H1 (cell line): ENCODE results near the gene MBD1. TPM values are rescaled to one million over a fixed set of nuclear protein-coding genes. Genes with fewer than 3 reads are reported as not detected.

Source experiments
- CTCF ChIA-PET: fragments of 300-600 bp; sonication (Branson Sonifier 250); formaldehyde crosslinking; loops from one replicate; lab custom pipeline; 2021; ENCODE audit not compliant: partially characterized antibody; lab: Charles Lee
- POLR2A ChIA-PET: fragments of 300-600 bp; sonication (Branson Sonifier 250); formaldehyde crosslinking; loops from one replicate; lab custom pipeline; 2021; ENCODE audit warnings: inconsistent platforms; ENCODE audit not compliant: partially characterized antibody; lab: Charles Lee
- DNase-seq, 2 experiments: peaks; one replicate each; pipeline versions ENCODE4 v3.0.0 to v3.0.0-alpha.2; 2010 to 2022; ENCODE audit warnings: low spot score in 2 of 2, low read depth in 1 of 2, mixed read lengths in 1 of 2
- FAIRE-seq: peaks from 2 replicates; lab custom pipeline; 2011; peaks lifted over from hg19 to GRCh38; lab: Jason Lieb, UNC
- H2AFZ ChIP-seq: 2 replicates; pipeline ENCODE4 v1.8.1; 2012; ENCODE audit warnings: low read length, inconsistent platforms
- H2AK5ac ChIP-seq: 2 replicates; pipeline ENCODE4 v1.6.1; 2013; ENCODE audit warnings: low read depth, low read length
- H2BK120ac ChIP-seq: replicated peaks from 2 replicates; pipeline ENCODE3; 2013; ENCODE audit warnings: low read depth, low read length, inconsistent platforms
- H2BK12ac ChIP-seq: 2 replicates; pipeline ENCODE4 v1.6.1; 2013; ENCODE audit warnings: low read depth, low read length
- H2BK15ac ChIP-seq: 2 replicates; pipeline ENCODE4 v1.6.1; 2013; ENCODE audit warnings: low read length
- H2BK20ac ChIP-seq: 2 replicates; pipeline ENCODE4 v1.6.1; 2013; ENCODE audit warnings: low read length
- H2BK5ac ChIP-seq: 2 replicates; pipeline ENCODE4 v1.6.1; 2013; ENCODE audit warnings: low read depth, low read length
- H3K14ac ChIP-seq: 2 replicates; pipeline ENCODE4 v1.6.1; 2013; ENCODE audit warnings: inconsistent platforms; ENCODE audit not compliant: insufficient read length
- H3K18ac ChIP-seq: 2 replicates; pipeline ENCODE4 v1.6.1; 2013; ENCODE audit warnings: low read length; ENCODE audit errors: extremely low read depth
- H3K23ac ChIP-seq: 2 replicates; pipeline ENCODE4 v1.6.1; 2013; ENCODE audit warnings: inconsistent platforms; ENCODE audit not compliant: insufficient read length
- H3K23me2 ChIP-seq: 2 replicates; pipeline ENCODE4 v1.6.1; 2013; ENCODE audit warnings: low read depth, low read length
- H3K27ac ChIP-seq: 2 replicates; pipeline ENCODE4 v1.6.1; 2011; ENCODE audit warnings: low read depth, low read length, inconsistent platforms
- H3K27me3 ChIP-seq, 4 experiments: replicated peaks in 1 of 4; 1 replicate in 1 of 4; 2 replicates in 3 of 4; pipeline versions ENCODE4 v1.6.1 to v1.8.1; 2011 to 2013; ENCODE audit warnings: low read length in 3 of 4, mild to moderate bottlenecking in 3 of 4, inconsistent platforms in 2 of 4, mixed read lengths in 2 of 4, moderate library complexity in 1 of 4; ENCODE audit not compliant: control insufficient read depth in 3 of 4, insufficient read depth in 3 of 4; ENCODE audit errors: extremely low read depth in 1 of 4
- H3K36me3 ChIP-seq, 4 experiments: 2 replicates each; pipeline versions ENCODE4 v1.6.1 to v1.8.1; 2011 to 2013; ENCODE audit warnings: mild to moderate bottlenecking in 4 of 4, low read length in 3 of 4, moderate library complexity in 2 of 4, control low read depth in 1 of 4, inconsistent platforms in 1 of 4; ENCODE audit not compliant: insufficient read depth in 4 of 4, control insufficient read depth in 2 of 4
- H3K4ac ChIP-seq: replicated peaks from 2 replicates; pipeline ENCODE3; 2013; ENCODE audit warnings: low read length, low read depth, mixed read lengths, inconsistent platforms; ENCODE audit not compliant: insufficient read length
- H3K4me1 ChIP-seq, 4 experiments: replicated peaks in 1 of 4; 1 replicate in 1 of 4; 2 replicates in 3 of 4; pipeline versions ENCODE4 v1.6.1 to v1.8.1; 2011 to 2013; ENCODE audit warnings: low read length in 3 of 4, inconsistent platforms in 2 of 4, mixed read lengths in 1 of 4; ENCODE audit not compliant: insufficient read depth in 4 of 4, control insufficient read depth in 3 of 4
- H3K4me2 ChIP-seq, 2 experiments: 2 replicates each; pipeline versions ENCODE4 v1.6.1 to v1.8.1; 2011 to 2013; ENCODE audit warnings: low read depth in 2 of 2, low read length in 2 of 2, control low read depth in 1 of 2, inconsistent platforms in 1 of 2, mild to moderate bottlenecking in 1 of 2; ENCODE audit not compliant: insufficient read depth in 1 of 2
- H3K4me3 ChIP-seq, 4 experiments: fragments of 200-600, 300-600 bp in 1 of 4; sonication (generic), shearing (Covaris generic), sonication (Bioruptor Twin) in 1 of 4; 2 replicates each; pipeline versions ENCODE4 v1.5.1 to v1.8.1; 2011 to 2016; ENCODE audit warnings: low read length in 4 of 4, low read depth in 3 of 4, control low read depth in 2 of 4, inconsistent platforms in 2 of 4, mild to moderate bottlenecking in 2 of 4, mixed read lengths in 1 of 4, moderate library complexity in 1 of 4; ENCODE audit not compliant: insufficient read depth in 2 of 4; ENCODE audit errors: extremely low read depth in 1 of 4
- H3K56ac ChIP-seq: replicated peaks from 2 replicates; pipeline ENCODE3; 2013; ENCODE audit warnings: low read depth, mild to moderate bottlenecking, mixed read lengths, low read length, inconsistent platforms; ENCODE audit not compliant: insufficient read length
- H3K79me1 ChIP-seq: 2 replicates; pipeline ENCODE4 v1.6.1; 2013; ENCODE audit warnings: low read depth, low read length, control low read depth
- H3K79me2 ChIP-seq, 2 experiments: 2 replicates each; pipeline versions ENCODE4 v1.6.1 to v1.8.1; 2012 to 2013; ENCODE audit warnings: low read length in 2 of 2, mild to moderate bottlenecking in 2 of 2, inconsistent platforms in 1 of 2; ENCODE audit not compliant: insufficient read depth in 2 of 2, control insufficient read depth in 1 of 2
- H3K9ac ChIP-seq, 4 experiments: replicated peaks in 1 of 4; 1 replicate in 1 of 4; 2 replicates in 3 of 4; pipeline versions ENCODE4 v1.6.1 to v1.8.1; 2011 to 2013; ENCODE audit warnings: low read depth in 3 of 4, low read length in 3 of 4, control low read depth in 2 of 4, mild to moderate bottlenecking in 2 of 4, moderate library complexity in 2 of 4, inconsistent platforms in 1 of 4; ENCODE audit errors: extremely low read depth in 1 of 4
- H3K9me3 ChIP-seq, 2 experiments: 2 replicates each; pipeline versions ENCODE4 v1.6.1 to v1.8.1; 2012 to 2013; ENCODE audit warnings: mild to moderate bottlenecking in 2 of 2, moderate library complexity in 2 of 2, control low read depth in 1 of 2, inconsistent platforms in 1 of 2, low read depth in 1 of 2, low read length in 1 of 2, mixed read lengths in 1 of 2; ENCODE audit not compliant: insufficient read depth in 2 of 2
- H4K20me1 ChIP-seq, 2 experiments: replicated peaks in 1 of 2; 2 replicates each; pipeline versions ENCODE3 to v1.8.1; 2011 to 2013; ENCODE audit warnings: inconsistent platforms in 2 of 2, low read length in 2 of 2, mild to moderate bottlenecking in 1 of 2; ENCODE audit not compliant: insufficient read depth in 2 of 2, control insufficient read depth in 1 of 2
- H4K5ac ChIP-seq: 2 replicates; pipeline ENCODE4 v1.6.1; 2013; ENCODE audit warnings: low read length, low read depth, mixed read lengths, inconsistent platforms; ENCODE audit not compliant: insufficient read length
- H4K8ac ChIP-seq: 2 replicates; pipeline ENCODE4 v1.8.0; 2013; ENCODE audit warnings: mild to moderate bottlenecking, moderate library complexity, low read length, inconsistent platforms; ENCODE audit not compliant: insufficient read depth; ENCODE audit errors: extremely low read depth
- H4K91ac ChIP-seq: replicated peaks from 2 replicates; pipeline ENCODE3; 2013; ENCODE audit warnings: low read length, mixed read lengths, inconsistent platforms; ENCODE audit not compliant: insufficient read length
- ASH2L ChIP-seq: fragments of 200-600, 300-600 bp; sonication (generic); IDR thresholded peaks from one replicate; pipeline ENCODE4 v1.7.1; 2017; ENCODE audit warnings: low read length
- ATF2 ChIP-seq: IDR thresholded peaks from 2 replicates; pipeline ENCODE4 v1.6.1; 2012; ENCODE audit warnings: low read length, inconsistent platforms
- CBX5 ChIP-seq: fragments of 300-800, 300-1000 bp; sonication (generic); IDR thresholded peaks from 2 replicates; pipeline ENCODE4 v1.7.1; 2016; ENCODE audit warnings: antibody characterized with exemption, low read length, low read depth
- CHD1 ChIP-seq: IDR thresholded peaks from 2 replicates; pipeline ENCODE4 v1.6.1; 2012; ENCODE audit warnings: low read depth, low read length, improper control_type of control experiment
- EP300 ChIP-seq, 2 experiments: IDR thresholded peaks; 1 replicate in 1 of 2; 2 replicates in 1 of 2; pipeline ENCODE4 v1.6.1; 2011 to 2012; ENCODE audit warnings: low read depth in 2 of 2, low read length in 2 of 2, mild to moderate bottlenecking in 2 of 2, borderline replicate concordance in 1 of 2, inconsistent platforms in 1 of 2, moderate library complexity in 1 of 2
- FOSL1 ChIP-seq: IDR thresholded peaks from 2 replicates; pipeline ENCODE4 v1.6.1; 2011; ENCODE audit warnings: mild to moderate bottlenecking, low read depth, low read length, moderate library complexity; ENCODE audit not compliant: insufficient read depth
- GTF2F1 ChIP-seq: IDR thresholded peaks from 2 replicates; pipeline ENCODE4 v1.6.1; 2012; ENCODE audit warnings: low read depth, low read length, improper control_type of control experiment, borderline replicate concordance
- MAX ChIP-seq: IDR thresholded peaks from 2 replicates; pipeline ENCODE4 v1.6.1; 2012; ENCODE audit warnings: inconsistent platforms
- RNF2 ChIP-seq: fragments of 200-900, 300-1000 bp; sonication (generic); IDR thresholded peaks from 2 replicates; pipeline ENCODE4 v1.7.1; 2016; ENCODE audit warnings: borderline replicate concordance, low read depth, mild to moderate bottlenecking, antibody characterized with exemption, low read length; ENCODE audit not compliant: poor library complexity, severe bottlenecking; ENCODE audit errors: missing control alignments
- RXRA ChIP-seq: IDR thresholded peaks from 2 replicates; pipeline ENCODE4 v1.6.1; 2011; ENCODE audit warnings: low read depth, mild to moderate bottlenecking, low read length, moderate library complexity; ENCODE audit not compliant: insufficient read depth
- SIRT6 ChIP-seq: IDR thresholded peaks from one replicate; pipeline ENCODE4 v1.7.1; 2012; ENCODE audit warnings: low read length, inconsistent platforms
- SP4 ChIP-seq: IDR thresholded peaks from 2 replicates; pipeline ENCODE4 v1.6.1; 2012; ENCODE audit warnings: low read length, inconsistent platforms
- SRF ChIP-seq: IDR thresholded peaks from 2 replicates; pipeline ENCODE4 v1.6.1; 2011; ENCODE audit warnings: mild to moderate bottlenecking, low read depth, low read length, moderate library complexity
- polyA plus RNA-seq, 7 experiments: library from polyadenylated mRNA; depleted of rRNA in 3 of 7; stranded (reverse) in 5 of 7; unstranded in 2 of 7; fragments of >200 nt in 5 of 7; fragments of 200-250 nt in 2 of 7; gene quantifications; 1 replicate in 5 of 7; 2 replicates in 1 of 7; 4 replicates in 1 of 7; pipeline versions ENCODE4 v1.2.1 to v1.2.3, GENCODE V29; 2011 to 2013; ENCODE audit warnings: missing spikeins in 2 of 7, mixed read lengths in 2 of 7
- total RNA-seq: library from RNA; stranded (reverse); fragmentation: NEBNext Ultra II Directional; extraction: Animal tissue kit (Norgen Biotek cat#: 25700); gene quantifications from 2 replicates; pipeline ENCODE4 v1.2.1, GENCODE V29; 2021

MBD1 gene
- total and polyA plus RNA-seq, 2 of the 8 experiments (the other 6 are each of a cell fraction or from before 2014, with no cell fraction given): 32.2 to 41.6 TPM

GRCh38 chr18:50262977-50263376 is 18.3 kb downstream of the MBD1 start:
- Histone ChIP-seq H3K36me3 (no peaks in the 10 kb centered on the region), H3K79me2 (no peaks in the 10 kb centered on the region), H3K18ac (no peak overlapping the region), H3K79me1 (no peaks in the 10 kb centered on the region), H3K4ac (no peak overlapping the region), H2AFZ (no peak overlapping the region), H3K9ac (no peak overlapping the region), H4K5ac (no peak overlapping the region), H2AK5ac (no peak overlapping the region), H2BK120ac (no peak overlapping the region), H3K27ac (no peak overlapping the region), H3K14ac (no peak overlapping the region), H3K9me3 (no peaks in the 10 kb centered on the region), H3K4me3 (no peak overlapping the region), H2BK12ac (no peak overlapping the region), H4K20me1 (no peaks in the 10 kb centered on the region), H3K56ac (no peak overlapping the region), H3K23me2 (no peaks in the 10 kb centered on the region; the same call in 1 of the 2 replicates), H2BK20ac (no peak overlapping the region), H4K91ac (no peak overlapping the region), H3K27me3 (peaks cover 0 to 2% (median 0%) of the 10 kb centered on the region in 4 experiments; a peak in 1 of 7 replicates), H3K4me1 (peaks cover 0 to 7% (median 0%) of the 10 kb centered on the region in 4 experiments; a peak in 3 of 7 replicates), H4K8ac (no peak overlapping the region), H3K23ac (no peak overlapping the region), H2BK5ac (no peak overlapping the region), H2BK15ac (no peak overlapping the region), H3K4me2 (no peak overlapping the region)
- FAIRE-seq: no peak
- ChIA-PET POLR2A (interaction anchor here (0.6 kb wide), 1 partner anchor 48 kb away, joined by 3 read pairs; no protein-coding TSS in a partner anchor), CTCF (interaction anchor here (0.9 to 1.5 kb wide), 3 partner anchors 59 to 166 kb away, joined by 4 to 5 read pairs (median 5); no protein-coding TSS in a partner anchor)
- no peak for DNase-seq
- TF ChIP-seq GTF2F1 (no peak), RXRA (no peak), ASH2L (no peak), SIRT6 (no peak), CHD1 (no peak), SRF (no peak), RNF2 (no peak), SP4 (no peak), MAX (no peak), CBX5 (no peak), ATF2 (no peak), FOSL1 (no peak), EP300 (IDR thresholded peaks at IDR 0.05; ENCODE audit: borderline replicate concordance in 1 of 2, low read depth in 2 of 2, low read length in 2 of 2) (no peak)
